H1 (cell line): Measurements from ENCODE around the gene KIR2DL4. TPM values are rescaled to one million over a fixed set of nuclear protein-coding genes. Genes with fewer than 3 reads are reported as not detected.

Experiments
- CTCF ChIA-PET: fragments of 300-600 bp; sonication (Branson Sonifier 250); formaldehyde crosslinking; loops from one replicate; lab custom pipeline; 2021; ENCODE audit not compliant: partially characterized antibody; lab: Charles Lee
- POLR2A ChIA-PET: fragments of 300-600 bp; sonication (Branson Sonifier 250); formaldehyde crosslinking; loops from one replicate; lab custom pipeline; 2021; ENCODE audit warnings: inconsistent platforms; ENCODE audit not compliant: partially characterized antibody; lab: Charles Lee
- DNase-seq, 2 experiments: peaks; one replicate each; pipeline versions ENCODE4 v3.0.0 to v3.0.0-alpha.2; 2010 to 2022; ENCODE audit warnings: low spot score in 2 of 2, low read depth in 1 of 2, mixed read lengths in 1 of 2
- FAIRE-seq: peaks from 2 replicates; lab custom pipeline; 2011; peaks lifted over from hg19 to GRCh38; lab: Jason Lieb, UNC
- H2AFZ ChIP-seq: 2 replicates; pipeline ENCODE4 v1.8.1; 2012; ENCODE audit warnings: low read length, inconsistent platforms
- H2AK5ac ChIP-seq: 2 replicates; pipeline ENCODE4 v1.6.1; 2013; ENCODE audit warnings: low read depth, low read length
- H2BK120ac ChIP-seq: replicated peaks from 2 replicates; pipeline ENCODE3; 2013; ENCODE audit warnings: low read depth, low read length, inconsistent platforms
- H2BK12ac ChIP-seq: 2 replicates; pipeline ENCODE4 v1.6.1; 2013; ENCODE audit warnings: low read depth, low read length
- H2BK15ac ChIP-seq: 2 replicates; pipeline ENCODE4 v1.6.1; 2013; ENCODE audit warnings: low read length
- H2BK20ac ChIP-seq: 2 replicates; pipeline ENCODE4 v1.6.1; 2013; ENCODE audit warnings: low read length
- H2BK5ac ChIP-seq: 2 replicates; pipeline ENCODE4 v1.6.1; 2013; ENCODE audit warnings: low read depth, low read length
- H3K14ac ChIP-seq: 2 replicates; pipeline ENCODE4 v1.6.1; 2013; ENCODE audit warnings: inconsistent platforms; ENCODE audit not compliant: insufficient read length
- H3K18ac ChIP-seq: 2 replicates; pipeline ENCODE4 v1.6.1; 2013; ENCODE audit warnings: low read length; ENCODE audit errors: extremely low read depth
- H3K23ac ChIP-seq: 2 replicates; pipeline ENCODE4 v1.6.1; 2013; ENCODE audit warnings: inconsistent platforms; ENCODE audit not compliant: insufficient read length
- H3K23me2 ChIP-seq: 2 replicates; pipeline ENCODE4 v1.6.1; 2013; ENCODE audit warnings: low read depth, low read length
- H3K27ac ChIP-seq: 2 replicates; pipeline ENCODE4 v1.6.1; 2011; ENCODE audit warnings: low read depth, low read length, inconsistent platforms
- H3K27me3 ChIP-seq, 4 experiments: replicated peaks in 1 of 4; 1 replicate in 1 of 4; 2 replicates in 3 of 4; pipeline versions ENCODE4 v1.6.1 to v1.8.1; 2011 to 2013; ENCODE audit warnings: low read length in 3 of 4, mild to moderate bottlenecking in 3 of 4, inconsistent platforms in 2 of 4, mixed read lengths in 2 of 4, moderate library complexity in 1 of 4; ENCODE audit not compliant: control insufficient read depth in 3 of 4, insufficient read depth in 3 of 4; ENCODE audit errors: extremely low read depth in 1 of 4
- H3K36me3 ChIP-seq, 4 experiments: 2 replicates each; pipeline versions ENCODE4 v1.6.1 to v1.8.1; 2011 to 2013; ENCODE audit warnings: mild to moderate bottlenecking in 4 of 4, low read length in 3 of 4, moderate library complexity in 2 of 4, control low read depth in 1 of 4, inconsistent platforms in 1 of 4; ENCODE audit not compliant: insufficient read depth in 4 of 4, control insufficient read depth in 2 of 4
- H3K4ac ChIP-seq: replicated peaks from 2 replicates; pipeline ENCODE3; 2013; ENCODE audit warnings: low read length, low read depth, mixed read lengths, inconsistent platforms; ENCODE audit not compliant: insufficient read length
- H3K4me1 ChIP-seq, 4 experiments: replicated peaks in 1 of 4; 1 replicate in 1 of 4; 2 replicates in 3 of 4; pipeline versions ENCODE4 v1.6.1 to v1.8.1; 2011 to 2013; ENCODE audit warnings: low read length in 3 of 4, inconsistent platforms in 2 of 4, mixed read lengths in 1 of 4; ENCODE audit not compliant: insufficient read depth in 4 of 4, control insufficient read depth in 3 of 4
- H3K4me2 ChIP-seq, 2 experiments: 2 replicates each; pipeline versions ENCODE4 v1.6.1 to v1.8.1; 2011 to 2013; ENCODE audit warnings: low read depth in 2 of 2, low read length in 2 of 2, control low read depth in 1 of 2, inconsistent platforms in 1 of 2, mild to moderate bottlenecking in 1 of 2; ENCODE audit not compliant: insufficient read depth in 1 of 2
- H3K4me3 ChIP-seq, 4 experiments: fragments of 200-600, 300-600 bp in 1 of 4; sonication (generic), shearing (Covaris generic), sonication (Bioruptor Twin) in 1 of 4; 2 replicates each; pipeline versions ENCODE4 v1.5.1 to v1.8.1; 2011 to 2016; ENCODE audit warnings: low read length in 4 of 4, low read depth in 3 of 4, control low read depth in 2 of 4, inconsistent platforms in 2 of 4, mild to moderate bottlenecking in 2 of 4, mixed read lengths in 1 of 4, moderate library complexity in 1 of 4; ENCODE audit not compliant: insufficient read depth in 2 of 4; ENCODE audit errors: extremely low read depth in 1 of 4
- H3K56ac ChIP-seq: replicated peaks from 2 replicates; pipeline ENCODE3; 2013; ENCODE audit warnings: low read depth, mild to moderate bottlenecking, mixed read lengths, low read length, inconsistent platforms; ENCODE audit not compliant: insufficient read length
- H3K79me1 ChIP-seq: 2 replicates; pipeline ENCODE4 v1.6.1; 2013; ENCODE audit warnings: low read depth, low read length, control low read depth
- H3K79me2 ChIP-seq, 2 experiments: 2 replicates each; pipeline versions ENCODE4 v1.6.1 to v1.8.1; 2012 to 2013; ENCODE audit warnings: low read length in 2 of 2, mild to moderate bottlenecking in 2 of 2, inconsistent platforms in 1 of 2; ENCODE audit not compliant: insufficient read depth in 2 of 2, control insufficient read depth in 1 of 2
- H3K9ac ChIP-seq, 4 experiments: replicated peaks in 1 of 4; 1 replicate in 1 of 4; 2 replicates in 3 of 4; pipeline versions ENCODE4 v1.6.1 to v1.8.1; 2011 to 2013; ENCODE audit warnings: low read depth in 3 of 4, low read length in 3 of 4, control low read depth in 2 of 4, mild to moderate bottlenecking in 2 of 4, moderate library complexity in 2 of 4, inconsistent platforms in 1 of 4; ENCODE audit errors: extremely low read depth in 1 of 4
- H3K9me3 ChIP-seq, 2 experiments: 2 replicates each; pipeline versions ENCODE4 v1.6.1 to v1.8.1; 2012 to 2013; ENCODE audit warnings: mild to moderate bottlenecking in 2 of 2, moderate library complexity in 2 of 2, control low read depth in 1 of 2, inconsistent platforms in 1 of 2, low read depth in 1 of 2, low read length in 1 of 2, mixed read lengths in 1 of 2; ENCODE audit not compliant: insufficient read depth in 2 of 2
- H4K20me1 ChIP-seq, 2 experiments: replicated peaks in 1 of 2; 2 replicates each; pipeline versions ENCODE3 to v1.8.1; 2011 to 2013; ENCODE audit warnings: inconsistent platforms in 2 of 2, low read length in 2 of 2, mild to moderate bottlenecking in 1 of 2; ENCODE audit not compliant: insufficient read depth in 2 of 2, control insufficient read depth in 1 of 2
- H4K5ac ChIP-seq: 2 replicates; pipeline ENCODE4 v1.6.1; 2013; ENCODE audit warnings: low read length, low read depth, mixed read lengths, inconsistent platforms; ENCODE audit not compliant: insufficient read length
- H4K8ac ChIP-seq: 2 replicates; pipeline ENCODE4 v1.8.0; 2013; ENCODE audit warnings: mild to moderate bottlenecking, moderate library complexity, low read length, inconsistent platforms; ENCODE audit not compliant: insufficient read depth; ENCODE audit errors: extremely low read depth
- H4K91ac ChIP-seq: replicated peaks from 2 replicates; pipeline ENCODE3; 2013; ENCODE audit warnings: low read length, mixed read lengths, inconsistent platforms; ENCODE audit not compliant: insufficient read length
- CHD1 ChIP-seq: IDR thresholded peaks from 2 replicates; pipeline ENCODE4 v1.6.1; 2012; ENCODE audit warnings: low read depth, low read length, improper control_type of control experiment
- CREB1 ChIP-seq: IDR thresholded peaks from 2 replicates; pipeline ENCODE4 v1.6.1; 2012; ENCODE audit warnings: inconsistent platforms
- FOSL1 ChIP-seq: IDR thresholded peaks from 2 replicates; pipeline ENCODE4 v1.6.1; 2011; ENCODE audit warnings: mild to moderate bottlenecking, low read depth, low read length, moderate library complexity; ENCODE audit not compliant: insufficient read depth
- JUN ChIP-seq: IDR thresholded peaks from 2 replicates; pipeline ENCODE4 v1.6.1; 2011; ENCODE audit warnings: low read depth, mild to moderate bottlenecking, improper control_type of control experiment, low read length
- JUND ChIP-seq: IDR thresholded peaks from 2 replicates; pipeline ENCODE4 v1.6.1; 2011; ENCODE audit warnings: mild to moderate bottlenecking, improper control_type of control experiment, low read length
- KDM1A ChIP-seq: fragments of 200-600, 300-600 bp; sonication (generic); IDR thresholded peaks from 2 replicates; pipeline ENCODE4 v1.7.1; 2016; ENCODE audit warnings: mild to moderate bottlenecking, low read length, borderline replicate concordance
- MAFK ChIP-seq: IDR thresholded peaks from 2 replicates; pipeline ENCODE4 v1.6.1; 2012; ENCODE audit warnings: low read depth, mild to moderate bottlenecking, improper control_type of control experiment, low read length
- PHF8 ChIP-seq: fragments of 200-600 bp; sonication (generic); conservative IDR thresholded peaks from 2 replicates; pipeline ENCODE4 v1.7.1; 2012; ENCODE audit warnings: low read depth, mild to moderate bottlenecking, inconsistent platforms, low read length, moderate library complexity
- SIRT6 ChIP-seq: IDR thresholded peaks from one replicate; pipeline ENCODE4 v1.7.1; 2012; ENCODE audit warnings: low read length, inconsistent platforms
- SIX5 ChIP-seq: IDR thresholded peaks from 2 replicates; pipeline ENCODE4 v1.6.1; 2011; ENCODE audit warnings: mild to moderate bottlenecking, low read depth, low read length
- SP1 ChIP-seq: IDR thresholded peaks from 2 replicates; pipeline ENCODE4 v1.6.1; 2011; ENCODE audit warnings: low read depth, low read length
- SP4 ChIP-seq: IDR thresholded peaks from 2 replicates; pipeline ENCODE4 v1.6.1; 2012; ENCODE audit warnings: low read length, inconsistent platforms
- SRF ChIP-seq: IDR thresholded peaks from 2 replicates; pipeline ENCODE4 v1.6.1; 2011; ENCODE audit warnings: mild to moderate bottlenecking, low read depth, low read length, moderate library complexity
- ZNF274 ChIP-seq: IDR thresholded peaks from 2 replicates; pipeline ENCODE4 v1.7.0; 2012; ENCODE audit warnings: low read length, borderline replicate concordance; ENCODE audit errors: extremely low read depth
- WGBS, 2 experiments: shearing (Covaris generic) in 1 of 2; methylation state at CpG; one replicate each; pipeline versions ENCODE4 v1.1.6 to v1.1.7; 2013 to 2015; ENCODE audit warnings: low lambda C conversion rate in 2 of 2, mixed read lengths in 2 of 2, inconsistent platforms in 1 of 2, low coverage in 1 of 2, missing lambda C conversion rate in 1 of 2; ENCODE audit not compliant: insufficient replicate concordance in 2 of 2, insufficient coverage in 1 of 2, insufficient read length in 1 of 2; ENCODE audit errors: extremely low coverage in 1 of 2, missing lambda C conversion rate in 1 of 2; 5-methylcytosine and 5-hydroxymethylcytosine counted together
- polyA plus RNA-seq, 7 experiments: library from polyadenylated mRNA; depleted of rRNA in 3 of 7; stranded (reverse) in 5 of 7; unstranded in 2 of 7; fragments of >200 nt in 5 of 7; fragments of 200-250 nt in 2 of 7; gene quantifications; 1 replicate in 5 of 7; 2 replicates in 1 of 7; 4 replicates in 1 of 7; pipeline versions ENCODE4 v1.2.1 to v1.2.3, GENCODE V29; 2011 to 2013; ENCODE audit warnings: missing spikeins in 2 of 7, mixed read lengths in 2 of 7
- total RNA-seq: library from RNA; stranded (reverse); fragmentation: NEBNext Ultra II Directional; extraction: Animal tissue kit (Norgen Biotek cat#: 25700); gene quantifications from 2 replicates; pipeline ENCODE4 v1.2.1, GENCODE V29; 2021

The KIR2DL4 gene
- total and polyA plus RNA-seq, 2 of the 8 experiments (the other 6 are each of a cell fraction or from before 2014, with no cell fraction given) = not detected

DNA sequence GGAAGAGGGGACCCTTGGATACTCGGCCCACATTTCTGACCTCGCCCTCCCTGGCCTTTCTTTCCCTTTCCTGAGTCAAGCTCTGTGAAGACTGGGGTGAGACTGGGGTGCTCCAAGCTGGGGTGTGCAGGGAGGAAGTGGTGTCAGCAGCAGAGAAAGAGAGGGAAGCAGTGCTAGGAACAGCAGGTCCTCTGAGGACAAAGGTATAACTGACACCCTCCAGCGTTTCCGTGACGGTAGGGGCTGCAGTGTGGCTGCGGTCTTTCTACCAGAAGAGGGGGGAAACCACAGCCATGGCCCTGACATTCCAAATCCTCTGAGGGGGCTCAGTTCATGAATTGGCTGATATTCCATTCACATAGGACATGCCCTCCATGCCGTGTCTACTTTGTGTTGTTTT is 47.9 kb downstream of the KIR2DL4 start:
- no peak overlapping the region for H2BK15ac ChIP-seq
- H3K4ac ChIP-seq = no peak overlapping the region
- no peaks in the 10 kb centered on the region for H3K79me1 ChIP-seq
- no peaks in the 10 kb centered on the region for H3K36me3 ChIP-seq
- POLR2A ChIA-PET = no interaction called here
- 82% methylated on average over 7 of the region's 7 CpGs; no CpG with 5 or more reads in 1 of the 2 experiments for WGBS, 2 experiments
- H4K5ac ChIP-seq = no peak overlapping the region
- no peak overlapping the region for H3K27ac ChIP-seq
- H3K23ac ChIP-seq = no peak overlapping the region
- FAIRE-seq (no peak), DNase-seq (no peak)
- no peak overlapping the region for H2AK5ac ChIP-seq
- H3K4me1 ChIP-seq = no peaks in the 10 kb centered on the region
- no peak overlapping the region for H3K4me3 ChIP-seq
- no peaks in the 10 kb centered on the region for H3K79me2 ChIP-seq
- no peak overlapping the region for H3K9ac ChIP-seq
- peaks cover 59 to 75% of the 10 kb centered on the region in 2 experiments for H3K9me3 ChIP-seq
- H3K18ac ChIP-seq = no peak overlapping the region
- H2AFZ ChIP-seq = no peak overlapping the region
- no peak overlapping the region for H2BK20ac ChIP-seq
- H3K23me2 ChIP-seq = no peaks in the 10 kb centered on the region
- no peak overlapping the region for H4K91ac ChIP-seq
- no peaks in the 10 kb centered on the region for H4K20me1 ChIP-seq
- CTCF ChIA-PET = no interaction called here
- H2BK5ac ChIP-seq = no peak overlapping the region
- H4K8ac ChIP-seq = no peak overlapping the region
- H3K4me2 ChIP-seq = no peak overlapping the region
- H2BK120ac ChIP-seq = no peak overlapping the region
- no peak overlapping the region for H3K14ac ChIP-seq
- no peak overlapping the region for H3K56ac ChIP-seq
- H3K27me3 ChIP-seq = no peaks in the 10 kb centered on the region; a peak in 1 of 7 replicates
- H2BK12ac ChIP-seq = no peak overlapping the region
- no peak for TF ChIP-seq PHF8
- TF ChIP-seq FOSL1 = no peak
- no peak for TF ChIP-seq SIX5
- no peak for TF ChIP-seq ZNF274
- TF ChIP-seq KDM1A = no peak
- TF ChIP-seq MAFK = no peak
- TF ChIP-seq SRF = no peak
- TF ChIP-seq CREB1 = no peak
- no peak for TF ChIP-seq JUND
- TF ChIP-seq SP1 = no peak
- no peak for TF ChIP-seq SP4
- TF ChIP-seq SIRT6 = no peak
- TF ChIP-seq JUN = no peak
- TF ChIP-seq CHD1 = no peak
